GM21360 (cell line): Measurements from ENCODE around the gene SLC36A4.
"Not testable (repeated sequence)": the region's sequence is repeated elsewhere in the genome, so short reads cannot be mapped to it uniquely, and the experiment has no call there.

ENCODE experiments used
- ATAC-seq: cut with Tn5 transposase; IDR thresholded peaks from one replicate; pipeline ENCODE4 v1.9.1; 2021; ENCODE audit warnings: mild to moderate bottlenecking, moderate library complexity; ENCODE audit not compliant: unreplicated experiment

The SLC36A4 gene

GRCh38 chr11:93194673-93195291 is 3.0 kb downstream of the SLC36A4 start:
- ATAC-seq: no peak

- no peak for ATAC-seq
Observed at GRCh38 chr11:93193731-93194130, 4.1 kb downstream of the SLC36A4 start.

DNA sequence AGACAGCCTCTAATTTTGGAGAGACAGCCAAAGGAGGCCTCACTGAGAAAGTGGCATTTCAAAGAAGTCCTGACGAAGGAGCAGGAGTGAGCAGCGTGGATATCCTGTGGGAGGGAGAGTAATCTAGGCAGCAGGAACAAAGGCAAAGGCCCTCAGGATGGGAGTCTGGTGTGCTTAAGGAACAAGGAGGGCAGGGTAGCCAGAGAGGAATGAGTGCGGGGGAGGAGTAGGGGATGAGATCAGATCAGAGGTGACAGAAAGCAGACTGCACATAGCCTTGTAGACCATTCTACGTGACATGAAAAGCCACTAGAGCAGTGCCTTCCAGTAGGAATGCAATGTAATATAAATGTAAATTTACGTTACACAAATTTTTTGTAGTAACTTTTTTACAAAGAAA is 5.6 kb downstream of the SLC36A4 start:
- no peak for ATAC-seq

GRCh38 chr11:93189462-93189861 is 8.3 kb downstream of the SLC36A4 start:
- no peak for ATAC-seq

DNA sequence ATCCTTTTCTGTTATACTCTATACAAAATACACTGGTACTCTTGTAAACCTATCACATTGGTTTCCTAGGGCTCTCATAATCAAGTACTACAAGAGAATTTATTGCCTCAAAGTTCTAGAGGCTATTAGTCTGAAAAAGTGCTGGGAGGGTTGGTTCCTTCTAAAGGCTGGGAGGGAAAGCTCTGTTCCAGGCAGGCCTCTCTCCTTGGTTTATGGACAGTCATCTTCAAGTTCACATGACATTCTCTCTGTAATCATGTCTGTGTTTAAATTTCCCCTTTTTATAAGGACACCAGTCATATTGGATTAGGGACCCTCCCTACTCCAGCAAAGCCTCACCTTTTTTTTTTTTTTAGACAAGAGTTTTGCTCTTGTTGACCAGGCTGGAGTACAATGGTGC is 9.1 kb downstream of the SLC36A4 start:
- no peak for ATAC-seq

DNA sequence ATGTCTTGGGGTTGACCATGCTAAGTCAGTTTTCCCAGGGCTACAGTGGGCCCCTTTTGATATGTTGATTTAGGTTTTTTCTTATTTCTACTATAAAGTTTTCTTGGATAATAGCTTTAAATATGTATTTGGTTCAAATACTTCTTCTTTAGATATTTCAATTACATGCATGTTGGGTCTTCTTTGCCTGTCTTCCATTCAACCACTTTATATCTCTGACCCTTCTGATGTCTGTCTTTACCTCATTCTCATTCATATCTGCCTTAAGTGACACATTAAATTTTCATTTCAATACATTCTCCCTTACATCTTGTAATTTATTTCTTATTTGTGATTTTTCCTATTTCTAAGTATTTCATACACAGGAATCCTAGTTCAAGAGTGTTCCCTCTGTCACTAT is 10.5 kb downstream of the SLC36A4 start:
- no peak for ATAC-seq

- not testable (repeated sequence) for ATAC-seq
Observed at GRCh38 chr11:93177891-93178290, 19.9 kb downstream of the SLC36A4 start.

DNA sequence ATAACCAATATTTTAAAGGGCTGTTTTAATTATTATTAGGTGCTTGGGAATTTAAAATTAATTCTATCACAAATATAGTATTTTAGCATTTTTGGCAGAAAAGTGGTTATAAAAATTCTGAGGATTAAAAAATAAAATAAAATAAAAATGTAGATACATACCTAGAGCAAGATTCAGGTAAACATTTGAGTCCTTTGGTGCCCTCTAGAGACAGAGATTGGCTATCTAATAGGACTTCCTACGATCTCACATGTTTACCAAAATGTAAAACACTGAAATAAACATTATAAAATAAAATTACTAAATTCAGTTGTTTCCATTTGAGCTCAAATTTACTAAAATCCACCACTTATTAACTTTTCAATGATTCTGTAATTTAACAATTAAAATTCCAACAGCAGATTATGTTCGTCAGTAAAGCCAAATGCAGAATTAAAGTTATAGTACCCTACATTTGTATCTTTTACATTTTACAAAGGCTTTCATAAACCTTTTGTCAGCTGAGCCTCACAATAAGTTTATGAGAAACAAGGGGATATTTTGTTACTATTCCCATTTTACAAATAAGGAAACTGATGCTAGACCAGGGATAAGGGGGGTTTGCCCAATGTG is 27.7 kb downstream of the SLC36A4 start:
- ATAC-seq: no peak

DNA sequence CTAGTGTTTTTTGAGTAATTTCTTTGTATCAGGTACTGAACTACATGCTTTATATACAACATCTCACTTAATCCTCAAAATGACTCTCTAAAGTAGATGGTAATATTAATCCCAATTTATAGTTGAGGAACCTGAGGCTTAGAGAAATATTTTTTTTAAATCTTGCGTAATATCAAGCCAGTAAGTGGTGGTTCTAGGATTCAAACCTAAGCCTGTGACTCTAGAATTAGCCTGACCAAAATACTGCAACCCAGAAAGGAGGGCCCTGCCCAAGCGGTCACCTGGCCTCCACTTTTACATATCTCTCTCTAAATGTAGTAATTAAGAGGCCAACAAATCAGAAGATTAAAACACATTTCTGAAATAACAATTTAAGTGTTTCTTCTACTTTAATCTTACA is 28.6 kb downstream of the SLC36A4 start:
- ATAC-seq: no peak

DNA sequence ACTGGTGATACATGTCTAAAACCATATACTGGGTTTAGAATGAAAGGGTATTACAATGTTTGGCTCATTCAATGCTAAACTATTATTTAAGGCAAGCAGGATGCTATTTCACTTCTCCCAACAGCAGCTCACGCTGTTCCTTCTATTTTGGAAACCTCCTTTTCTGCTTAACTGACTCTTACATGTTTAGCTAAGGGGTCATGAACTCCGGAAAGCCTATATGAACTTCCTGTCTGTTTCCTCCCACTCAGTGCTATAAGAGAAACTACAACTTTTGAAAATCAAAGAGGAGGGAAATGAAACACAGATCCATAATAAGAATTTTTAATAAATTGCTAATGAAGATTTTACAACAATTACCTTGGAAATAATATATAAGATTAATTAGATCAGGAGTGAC is 30.9 kb downstream of the SLC36A4 start:
- peak; percentile 74 for ATAC-seq

- peak; percentile 65 for ATAC-seq
Observed at GRCh38 chr11:93166194-93166593, 31.6 kb downstream of the SLC36A4 start.

- ATAC-seq: no peak
Observed at GRCh38 chr11:93160808-93161207, 37.0 kb downstream of the SLC36A4 start.

DNA sequence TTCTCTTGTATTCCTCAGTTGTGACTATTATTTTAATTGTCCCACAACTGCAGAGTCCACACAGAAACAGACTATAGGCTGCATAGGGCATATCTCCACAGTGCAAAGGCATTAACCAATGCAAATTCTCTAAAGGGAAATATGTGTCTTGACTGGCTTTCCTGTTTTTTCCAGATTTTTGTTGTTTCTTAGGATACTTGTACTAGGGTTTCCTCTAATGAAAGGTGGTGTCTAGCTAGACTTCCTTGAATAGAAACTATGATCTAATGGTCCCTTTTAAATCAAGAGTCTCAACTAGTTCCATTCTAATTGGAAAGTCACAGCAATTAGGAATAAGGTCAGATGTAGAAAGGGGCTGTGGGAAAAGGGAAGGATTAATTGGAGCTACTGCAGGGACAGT is 37.6 kb downstream of the SLC36A4 start:
- ATAC-seq: no peak

- no peak for ATAC-seq
Observed at GRCh38 chr11:93159721-93160120, 38.1 kb downstream of the SLC36A4 start.

- no peak for ATAC-seq
Observed at GRCh38 chr11:93155738-93156137, 42.1 kb downstream of the SLC36A4 start.

DNA sequence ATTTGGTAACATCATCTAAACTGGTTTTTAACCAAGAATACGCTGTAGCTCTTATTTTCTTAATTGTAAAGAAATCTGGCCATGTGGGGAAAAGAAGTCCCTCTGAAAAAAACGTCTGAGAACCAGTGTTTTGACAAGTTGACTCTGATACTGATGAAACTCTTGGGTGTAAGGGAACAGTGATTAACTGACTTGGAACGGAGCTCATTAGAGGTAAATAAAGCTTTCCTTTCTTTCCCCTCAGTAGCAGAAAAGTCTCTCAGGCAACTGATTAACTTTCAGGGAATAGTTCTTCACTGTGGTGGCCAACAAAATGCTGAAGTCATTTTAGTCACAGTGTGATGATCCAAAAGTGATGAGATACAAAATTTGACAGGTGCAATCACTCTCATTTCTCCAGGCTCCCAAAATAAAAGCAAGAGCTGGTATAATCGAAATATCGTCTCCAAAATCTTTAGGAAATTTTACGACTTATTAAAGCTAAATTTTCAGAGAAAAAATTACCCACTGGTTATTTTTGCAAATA is 52.3 kb downstream of the SLC36A4 start:
- no peak for ATAC-seq

GRCh38 chr11:93143800-93144199 is 54.0 kb downstream of the SLC36A4 start:
- ATAC-seq: peak; percentile 70

- no peak for ATAC-seq
Observed at GRCh38 chr11:93143186-93143585, 54.6 kb downstream of the SLC36A4 start.

DNA sequence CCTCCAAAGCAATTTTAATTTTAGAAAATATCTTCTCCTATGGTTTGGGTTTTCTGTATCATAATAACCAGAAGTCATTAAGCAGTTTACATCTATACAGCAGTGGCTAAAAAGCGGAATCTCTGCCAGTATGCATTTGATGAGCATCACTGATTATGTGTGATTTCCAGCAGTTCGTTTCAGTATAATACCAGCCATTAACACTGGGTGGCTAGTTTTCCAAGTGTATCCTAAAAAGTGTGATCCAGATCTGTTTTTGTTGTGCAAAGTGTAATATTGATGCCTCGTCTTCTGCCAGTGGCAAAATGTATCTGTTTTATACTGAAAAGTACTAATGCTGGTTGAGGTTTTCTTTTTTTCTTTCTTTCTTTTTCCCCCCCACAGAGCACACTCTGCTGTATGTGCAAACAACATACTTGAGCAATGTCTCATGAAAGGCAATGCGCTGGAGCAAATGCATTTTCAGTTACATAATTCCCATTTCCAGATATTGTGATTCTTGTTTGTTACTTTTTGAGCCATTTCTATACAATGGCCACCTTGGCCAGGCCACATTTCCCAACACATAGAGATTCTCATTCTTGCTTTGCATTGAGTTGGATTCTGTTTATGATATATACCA is 64.2 kb downstream of the SLC36A4 start:
- ATAC-seq: no peak

- ATAC-seq: no peak
Observed at GRCh38 chr11:93132836-93133235, 65.0 kb downstream of the SLC36A4 start.

DNA sequence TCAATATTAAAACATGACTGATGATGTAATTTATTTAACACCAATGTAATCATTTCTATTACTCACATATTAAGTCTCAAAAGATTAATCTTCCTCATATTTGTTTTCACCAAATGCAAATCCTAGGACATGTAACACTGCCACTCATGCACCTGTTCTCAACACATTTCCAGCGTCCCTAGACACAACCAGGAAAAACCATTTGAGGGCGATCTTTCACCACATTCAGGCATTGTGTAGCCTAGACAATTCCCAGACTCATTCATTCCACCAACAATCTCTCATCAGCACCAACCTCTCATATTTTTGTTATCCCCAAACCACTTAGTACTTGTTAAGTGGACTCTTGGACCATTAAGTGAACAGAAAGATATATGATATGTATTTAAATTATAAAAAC is 66.1 kb downstream of the SLC36A4 start:
- ATAC-seq: no peak

DNA sequence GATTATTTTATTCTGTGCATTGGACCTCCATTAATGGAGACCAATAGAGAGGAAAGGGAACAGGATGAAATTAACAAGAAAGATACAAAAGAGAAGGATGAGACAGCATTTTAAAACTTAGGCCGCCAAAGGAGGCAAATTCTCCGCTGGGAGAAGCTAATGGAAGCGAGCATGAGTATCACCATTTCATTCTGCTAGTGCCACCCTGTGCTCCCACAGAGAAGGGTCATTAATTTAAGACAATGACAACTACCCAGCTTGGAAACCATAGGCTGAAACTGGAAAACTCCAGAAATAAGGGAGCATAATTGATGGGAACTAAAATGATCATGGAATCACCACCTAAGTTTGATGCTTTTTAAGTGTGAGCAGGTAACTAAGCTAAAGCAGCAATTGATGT is 69.2 kb downstream of the SLC36A4 start:
- no peak for ATAC-seq
